NCI-H510A (cell line): ENCODE results near the gene SAMD9L.
"Not testable (repeated sequence)": the region's sequence is repeated elsewhere in the genome, so short reads cannot be mapped to it uniquely, and the experiment has no call there.

ENCODE experiments used
- DNase-seq: peaks from one replicate; lab custom pipeline; 2025; lab: John Stamatoyannopoulos, UW

The SAMD9L gene

DNA sequence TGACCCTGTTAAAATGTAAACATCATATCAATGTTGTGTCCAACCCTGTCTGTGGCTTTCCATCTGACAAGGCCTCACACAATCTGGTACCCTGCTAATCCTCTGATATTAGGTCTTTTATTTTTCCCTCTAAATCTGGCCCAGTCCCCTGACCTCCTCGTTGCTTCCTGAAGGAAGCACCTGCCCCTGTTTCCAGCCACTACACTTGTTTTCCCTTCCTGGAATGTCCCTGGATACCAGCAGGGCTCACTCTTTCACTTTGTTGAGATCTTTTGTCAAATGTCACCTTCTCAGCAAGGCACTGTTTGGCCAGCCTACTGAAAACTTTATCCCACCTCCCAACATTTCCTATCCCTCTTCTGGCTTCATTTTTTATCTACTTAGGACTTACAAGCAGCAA lies 2.1 kb downstream of the SAMD9L start:
- DNase-seq, result no peak

DNA sequence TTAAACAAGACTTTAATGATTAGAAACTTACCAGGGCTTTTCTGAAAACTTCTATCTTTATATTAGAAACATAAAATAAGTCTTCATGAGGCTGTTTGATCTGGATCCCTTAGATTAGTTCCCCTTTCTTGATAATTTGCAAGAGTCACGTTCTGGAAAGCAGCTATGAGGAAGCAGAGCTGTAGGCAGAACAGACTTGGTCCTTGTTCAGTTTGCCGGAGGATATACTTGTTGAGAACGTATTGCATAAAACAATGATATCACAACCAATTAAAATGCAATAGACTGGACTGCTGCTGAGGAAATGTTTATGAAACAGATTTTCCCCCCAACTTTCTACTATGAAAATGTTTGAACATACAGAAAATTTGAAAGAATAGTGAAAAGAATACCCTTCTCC lies 2.8 kb downstream of the SAMD9L start:
- no peak for DNase-seq

DNA sequence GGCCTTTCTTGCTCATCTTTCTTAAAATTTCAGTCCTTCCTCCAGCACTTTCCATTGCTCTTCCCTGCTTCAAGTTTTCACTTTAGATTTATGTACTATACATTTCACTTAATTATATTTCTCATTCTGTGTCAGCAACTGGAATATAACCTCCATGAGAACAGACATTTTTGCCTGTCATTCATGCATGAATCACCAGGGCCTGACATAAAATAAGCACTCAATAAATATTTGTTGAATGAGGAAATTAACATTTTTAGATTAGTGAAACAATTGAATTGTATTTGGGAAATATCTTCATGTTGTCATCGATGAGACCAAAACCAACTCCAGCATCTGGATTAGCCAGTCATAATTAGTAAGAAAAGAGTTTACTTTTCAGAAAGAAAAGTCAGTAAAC lies 6.1 kb downstream of the SAMD9L start:
- DNase-seq, result no peak

DNA sequence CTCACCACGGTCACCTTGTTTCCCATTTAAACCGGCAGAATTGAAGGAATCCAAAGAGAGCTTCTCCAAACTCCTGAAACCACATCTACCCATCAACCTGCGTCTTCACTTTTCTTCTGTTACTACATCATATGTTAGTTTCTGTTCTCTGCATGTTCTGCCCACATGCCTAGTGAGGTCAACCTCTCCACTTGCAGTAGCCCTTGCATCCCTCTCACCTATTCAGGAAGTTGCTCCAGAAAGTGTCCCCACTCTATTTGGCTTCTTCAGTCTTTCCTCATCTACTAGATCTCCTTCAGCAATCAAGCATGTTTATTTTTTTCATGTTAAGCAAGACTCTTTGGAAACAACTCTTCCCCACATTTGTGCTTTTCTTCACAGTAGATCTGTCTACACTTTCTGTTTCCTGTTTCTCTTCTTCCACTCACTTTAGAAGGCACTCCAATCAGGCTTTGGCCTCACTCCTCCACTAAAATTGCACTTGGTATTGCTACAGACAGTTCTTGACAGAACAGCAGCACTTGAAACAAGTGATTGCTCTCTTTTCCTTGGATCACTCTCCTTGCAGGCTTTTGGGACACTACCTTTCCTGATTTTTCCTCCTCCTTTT lies 7.5 kb downstream of the SAMD9L start:
- no peak for DNase-seq

DNA sequence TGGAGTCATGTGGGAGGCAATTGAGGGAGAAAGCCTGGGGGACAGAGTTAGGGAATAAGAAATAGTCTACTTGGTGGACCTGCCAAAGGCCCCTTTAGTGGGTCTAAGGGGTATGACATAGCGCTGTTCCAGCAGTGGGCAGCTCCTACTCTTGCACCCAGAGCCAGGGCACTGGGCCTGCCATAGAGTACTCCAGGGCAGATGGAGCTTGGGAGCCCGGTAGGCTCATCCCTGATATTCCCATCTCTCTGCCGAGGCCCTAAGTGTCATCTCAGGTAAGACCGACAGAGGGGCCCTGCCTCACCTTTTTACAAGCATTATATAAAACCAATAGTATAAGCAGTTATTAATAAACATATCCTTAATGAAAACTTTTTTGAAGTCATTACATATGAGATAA lies 9.6 kb downstream of the SAMD9L start:
- no peak for DNase-seq

DNA sequence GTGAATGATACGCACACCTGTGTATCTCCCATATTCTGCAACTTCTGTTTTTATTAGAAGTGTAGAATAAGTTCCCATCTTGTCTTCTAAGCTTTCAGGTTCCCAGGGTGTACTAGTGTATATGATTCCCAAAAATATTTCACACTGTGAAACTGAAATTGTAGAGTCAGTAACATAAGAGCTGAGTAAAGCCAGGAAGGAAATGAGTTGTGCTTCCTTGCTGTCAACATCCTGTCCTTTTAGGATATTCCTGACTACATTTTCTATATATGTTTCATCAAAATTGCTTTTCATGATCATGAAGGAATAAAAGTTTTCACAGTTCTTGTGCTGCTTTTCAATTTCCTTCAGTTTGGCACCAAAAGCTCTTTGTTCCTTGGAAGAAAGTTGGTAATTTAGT lies 15.2 kb downstream of the SAMD9L start:
- no peak for DNase-seq

DNA sequence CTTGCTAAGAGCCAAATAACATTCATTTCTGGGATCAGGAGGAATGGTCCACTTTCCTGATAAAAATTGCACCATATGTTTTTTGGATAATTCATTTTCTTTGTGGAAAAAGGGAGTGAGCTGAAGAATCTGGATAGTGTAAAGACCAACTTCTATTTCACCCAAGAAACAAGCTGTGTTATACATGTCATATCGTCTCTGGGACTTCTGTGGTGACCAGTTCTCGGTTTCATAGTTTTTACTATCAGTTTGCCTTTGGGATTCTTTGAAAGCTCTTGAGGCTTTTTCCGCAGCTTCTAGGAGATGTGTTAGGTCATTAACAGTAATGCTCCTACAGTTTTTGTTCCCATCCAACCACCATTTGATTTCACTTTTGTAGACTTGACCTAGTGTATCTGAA lies 16.0 kb downstream of the SAMD9L start:
- no peak for DNase-seq

DNA sequence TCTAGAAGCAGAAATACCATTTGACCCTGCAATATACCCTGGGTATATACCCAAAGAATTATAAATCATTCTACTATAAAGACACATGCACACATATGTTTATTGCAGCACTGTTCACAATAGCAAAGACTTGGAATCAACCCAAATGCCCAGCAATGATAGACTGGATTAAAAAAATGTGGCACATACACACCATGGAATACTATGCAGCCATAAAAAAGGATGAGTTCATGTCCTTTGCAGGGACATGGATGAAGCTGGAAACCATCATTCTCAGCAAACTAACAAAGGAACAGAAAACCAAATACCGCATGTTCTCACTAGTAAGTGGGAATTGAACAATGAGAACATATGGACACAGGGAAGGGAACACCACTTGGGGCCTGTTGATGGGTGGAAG lies 21.2 kb downstream of the SAMD9L start:
- not testable (repeated sequence) for DNase-seq

DNA sequence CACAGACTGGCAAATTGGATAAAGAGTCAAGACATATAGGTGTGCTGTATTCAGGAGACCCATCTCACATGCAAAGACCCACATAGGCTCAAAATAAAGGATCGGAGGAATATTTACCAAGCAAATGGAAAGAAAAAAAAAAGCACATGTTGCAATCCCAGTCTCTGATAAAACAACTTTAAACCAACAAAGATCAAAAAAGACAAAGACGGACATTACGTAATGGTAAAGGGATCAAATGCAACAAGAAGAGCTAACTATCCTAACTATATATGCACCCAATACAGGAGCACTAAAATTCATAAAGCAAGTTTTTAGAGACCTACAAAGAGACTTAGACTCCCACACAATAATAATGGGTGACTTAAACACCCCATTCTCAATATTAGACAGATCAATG lies 24.7 kb downstream of the SAMD9L start:
- DNase-seq, result not testable (repeated sequence)

DNA sequence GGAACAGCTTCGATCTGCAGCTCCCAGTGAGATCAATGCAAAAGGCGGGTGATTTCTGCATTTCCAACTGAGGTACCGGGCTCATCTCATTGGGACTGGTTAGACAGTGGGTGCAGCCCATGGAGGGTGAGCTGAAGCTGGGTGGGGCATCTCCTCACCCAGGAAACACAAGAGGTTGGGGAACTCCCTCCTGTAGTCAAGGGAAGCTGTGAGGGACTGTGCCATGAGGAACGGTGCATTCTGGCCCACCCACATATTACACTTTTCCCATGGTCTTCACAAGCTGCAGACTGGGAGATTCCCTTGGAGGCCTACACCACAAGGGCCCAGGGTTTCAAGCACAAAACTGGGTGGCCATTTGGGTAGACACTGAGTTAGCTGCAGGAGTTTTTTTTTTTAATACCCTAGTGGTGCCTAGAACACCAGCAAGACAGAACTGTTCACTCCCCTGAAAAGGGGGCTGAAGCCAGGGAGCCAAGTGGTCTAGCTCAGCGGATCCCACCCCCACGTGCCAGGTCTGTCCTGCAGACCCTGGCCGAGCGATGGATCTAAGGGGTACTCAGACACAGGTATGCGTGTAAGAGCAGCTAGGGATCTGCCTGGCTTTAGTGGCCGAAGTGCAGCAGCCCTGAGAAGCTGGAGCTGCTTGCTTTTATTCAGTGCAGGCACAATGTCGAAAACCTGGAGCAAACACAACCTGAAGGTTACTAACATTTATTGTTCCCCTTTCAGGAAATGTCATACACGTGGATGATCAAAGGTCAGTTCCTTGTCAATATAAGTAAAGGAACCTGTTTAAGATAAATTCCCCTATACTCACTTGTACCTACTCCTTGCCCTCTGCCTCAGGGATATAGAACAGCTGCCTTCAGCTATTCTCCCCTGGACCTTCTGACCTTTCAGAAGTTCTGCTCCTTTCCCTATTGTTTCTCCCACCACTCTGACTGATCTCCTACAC lies 27.3 kb downstream of the SAMD9L start:
- DNase-seq, result no peak

DNA sequence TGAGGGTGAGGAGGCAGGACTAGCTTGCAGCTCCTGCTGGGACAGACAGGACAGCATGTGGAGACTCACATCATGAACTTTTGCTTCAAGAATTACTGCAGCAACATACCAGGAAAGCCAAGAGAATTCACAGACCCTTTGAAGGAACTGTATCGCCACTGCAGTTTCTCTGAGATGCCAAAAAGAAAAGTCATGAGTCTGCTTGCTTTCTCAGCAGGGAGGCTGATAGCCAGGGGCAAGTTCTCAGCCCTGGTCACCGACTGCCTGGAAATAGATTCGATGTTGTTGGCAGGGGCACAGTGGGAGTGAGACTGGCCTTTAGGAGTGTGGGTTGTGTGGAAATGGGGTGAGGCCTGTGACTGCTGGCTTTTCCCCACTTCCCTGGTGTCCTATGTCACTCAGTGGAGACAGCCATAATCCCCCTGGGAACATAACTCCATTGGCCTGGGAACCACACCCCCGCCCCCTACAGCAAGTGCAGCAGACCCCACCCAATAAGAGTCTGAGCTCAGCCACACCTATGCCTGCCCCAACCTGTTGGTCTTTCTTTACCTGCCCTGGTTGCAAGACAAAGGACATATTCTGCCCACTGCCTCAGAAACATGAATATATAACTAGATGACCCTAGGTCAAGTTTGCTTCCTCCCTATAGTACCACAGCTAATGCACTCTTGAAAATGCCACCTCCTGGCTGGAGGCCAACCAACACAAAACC lies 28.8 kb downstream of the SAMD9L start:
- no peak for DNase-seq

DNA sequence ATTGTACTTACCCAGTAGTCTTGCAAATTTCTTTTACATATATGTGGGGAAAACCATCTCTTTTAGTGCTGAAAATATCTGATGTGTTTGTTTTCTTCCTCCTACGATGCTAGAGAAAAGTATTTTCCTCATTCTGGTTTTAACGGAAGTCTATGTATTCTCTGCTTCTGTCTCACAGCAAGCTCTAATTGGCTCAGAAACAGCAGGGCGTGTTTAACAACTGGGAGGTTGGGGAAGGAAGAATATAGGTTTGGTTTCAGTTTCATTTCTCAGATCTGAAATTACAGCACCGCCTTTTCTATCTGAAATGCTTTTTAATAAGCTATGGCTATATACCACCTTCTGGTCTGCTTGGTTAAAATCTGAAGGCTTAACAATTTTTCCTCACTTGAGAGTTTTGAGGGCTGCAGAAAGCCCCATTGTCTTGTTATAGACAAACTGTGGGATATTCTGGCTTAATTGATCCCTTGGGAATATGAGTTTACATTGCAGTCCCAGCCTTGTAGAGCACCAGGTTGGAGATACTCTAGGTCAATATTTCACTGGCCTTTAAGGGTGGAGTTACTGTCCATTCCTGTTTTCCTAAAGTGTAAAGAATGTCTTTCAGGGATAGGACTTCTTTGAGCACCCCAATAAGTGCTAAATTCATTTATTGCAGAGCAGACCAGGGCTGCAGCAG lies 30.2 kb downstream of the SAMD9L start, which contains the start of gene SAMD9:
TSS of gene SAMD9 (minus strand) at position 128 of the 679 bp plus-strand sequence. CDS start 11,882 bp downstream, outside the sequence.
- peak; percentile 15 for DNase-seq

DNA sequence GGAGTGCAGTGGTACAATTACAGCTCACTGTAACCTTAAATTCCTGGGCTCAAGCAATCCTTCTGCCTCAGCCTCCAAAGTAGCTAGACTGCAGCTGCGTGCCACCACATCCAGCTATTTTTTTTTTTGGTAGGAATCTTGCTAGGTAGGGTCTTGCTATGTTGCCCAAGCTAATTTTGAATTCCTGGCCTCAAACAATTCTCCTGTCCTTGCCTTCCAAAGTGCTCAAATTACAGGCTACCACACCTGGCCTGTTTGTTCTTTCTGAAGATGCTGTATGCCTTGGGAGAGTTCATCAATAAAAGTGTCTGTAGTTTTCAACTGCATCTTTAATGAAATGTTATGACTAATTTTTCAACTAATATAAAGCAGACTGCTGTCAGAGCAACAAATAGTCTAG lies 30.9 kb downstream of the SAMD9L start:
- no peak for DNase-seq

DNA sequence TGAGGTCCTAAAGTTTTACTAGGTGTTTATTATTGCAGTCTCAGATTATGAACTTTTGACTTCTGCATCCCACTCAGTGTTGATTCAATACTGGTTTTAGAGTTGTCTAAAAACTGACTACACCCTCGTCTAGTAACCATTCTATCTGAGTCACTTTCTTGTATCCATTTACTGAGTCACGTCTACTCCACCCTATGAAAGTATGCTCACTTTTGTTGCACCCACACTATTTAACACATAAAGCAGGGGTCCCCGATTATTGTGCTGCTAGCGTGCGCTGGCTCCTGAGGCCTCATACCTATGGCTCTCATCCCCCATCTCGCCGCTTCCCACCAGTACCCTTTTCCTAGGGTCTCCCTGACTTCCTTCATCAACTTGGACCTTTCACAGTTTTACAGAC lies 32.4 kb downstream of the SAMD9L start:
- no peak for DNase-seq

DNA sequence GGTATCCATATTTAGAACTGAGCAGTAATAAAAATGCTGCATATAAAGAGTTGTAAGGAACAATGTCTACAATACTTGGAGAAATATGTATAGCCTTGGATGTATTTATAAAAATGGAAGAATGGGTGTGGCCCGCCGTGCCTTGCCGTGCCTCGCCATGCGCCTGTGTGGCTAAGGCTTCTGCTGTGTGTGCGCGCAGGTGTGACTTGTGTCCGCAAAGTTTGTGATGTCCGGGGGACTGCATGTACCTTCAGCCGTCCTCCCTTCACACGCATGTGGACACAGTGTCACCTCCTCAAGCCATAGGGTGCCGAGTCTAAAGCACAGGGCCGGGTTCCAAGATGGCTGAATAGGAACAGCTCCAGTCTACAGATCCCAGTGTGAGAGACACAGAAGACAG lies 40.2 kb downstream of the SAMD9L start:
- DNase-seq, result no peak

DNA sequence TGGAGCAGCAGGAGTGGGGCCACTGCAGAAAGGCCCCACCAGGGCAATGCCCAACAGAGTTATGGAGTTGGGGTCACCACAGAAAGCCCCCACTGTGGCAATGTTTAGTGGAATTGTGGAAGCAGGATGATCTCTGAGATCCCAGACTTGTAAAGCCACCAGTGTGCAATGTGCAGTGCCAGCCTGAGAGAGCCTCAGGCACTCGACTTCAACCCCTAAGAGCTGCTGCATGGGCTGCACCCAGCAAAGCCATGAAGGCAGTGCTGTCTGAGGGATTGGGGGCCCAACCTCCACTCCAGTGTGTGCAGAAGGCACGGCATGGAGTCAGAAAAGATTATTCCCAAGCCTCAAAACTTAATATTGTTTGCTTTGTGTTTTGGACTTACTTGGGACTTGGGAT lies 50.8 kb downstream of the SAMD9L start:
- no peak for DNase-seq

DNA sequence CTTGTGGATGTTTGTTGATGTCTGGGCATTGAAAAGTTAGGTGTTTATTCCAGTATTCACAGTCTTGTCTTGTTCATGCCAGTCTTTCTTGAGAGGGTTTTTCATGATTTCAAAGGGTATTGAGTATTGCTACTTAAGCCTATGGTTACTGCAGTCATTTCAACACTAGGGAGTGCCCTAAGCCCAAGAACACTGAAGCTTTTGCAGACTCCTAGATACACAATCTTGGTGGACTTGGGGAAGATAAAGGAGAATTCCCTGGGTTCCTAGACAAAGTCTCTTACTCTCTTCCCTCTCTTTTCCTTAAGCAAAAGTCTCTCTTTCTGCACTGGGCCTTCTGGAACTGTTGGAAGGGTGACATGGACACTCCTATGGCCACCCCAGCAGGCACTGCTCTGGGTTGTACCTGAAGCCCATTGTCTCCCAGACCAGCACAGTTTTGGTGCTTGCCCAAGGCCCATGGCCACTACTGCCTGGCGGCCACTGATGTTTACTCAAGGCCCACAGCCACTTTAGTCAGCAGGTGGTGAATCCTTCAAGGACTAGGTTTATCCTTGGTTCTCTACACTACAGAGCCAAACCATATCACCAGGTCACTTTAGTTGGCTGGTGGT lies 55.3 kb downstream of the SAMD9L start:
- DNase-seq, result no peak
